ENCODE measurements around the gene ABCB11.
A peak's percentile ranks its signal among the peaks of the same experiment; 100 is the strongest.
"Not testable (repeated sequence)": the region's sequence is repeated elsewhere in the genome, so short reads cannot be mapped to it uniquely, and the experiment has no call there.

The ABCB11 gene

DNA sequence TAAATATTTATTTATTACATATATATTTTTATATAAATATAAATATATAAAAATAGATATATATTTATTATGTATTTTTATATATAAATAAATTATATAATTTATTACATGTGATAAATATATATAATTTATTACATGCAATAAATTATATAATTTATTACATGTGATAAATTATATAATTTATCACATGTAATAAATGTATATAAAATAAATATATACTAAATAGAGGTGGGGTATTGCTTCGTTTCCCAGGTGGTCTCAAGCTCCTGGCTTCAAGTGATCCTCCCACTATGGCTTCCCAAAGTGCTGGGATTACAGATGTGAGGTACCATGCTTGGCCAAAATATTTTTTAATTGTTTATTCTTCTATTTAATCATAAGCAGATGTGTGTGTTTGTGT, 133.7 kb downstream of the ABCB11 start:
- Histone ChIP-seq H3K36me3 (ENCODE audit: control insufficient read depth in 1 of 2, insufficient read depth in 2 of 2, low read length in 2 of 2) (no peaks in the 10 kb centered on the region), H3K4me3 (ENCODE audit: low read depth in 1 of 2, low read length in 2 of 2) (no peak overlapping the region), H3K9ac (ENCODE audit: low read depth in 1 of 2, low read length in 2 of 2) (no peak overlapping the region), H3K27me3 (ENCODE audit: control insufficient read depth in 1 of 2, insufficient read depth in 2 of 2, low read length in 2 of 2) (no peaks in the 10 kb centered on the region), H3K27ac (ENCODE audit: low read depth, low read length) (no peak overlapping the region), H3K4me1 (ENCODE audit: control insufficient read depth in 1 of 2, insufficient read depth in 2 of 2, low read length in 2 of 2) (no peaks in the 10 kb centered on the region), H3K9me3 (ENCODE audit: control insufficient read depth in 1 of 2, low read length in 2 of 2) (no peaks in the 10 kb centered on the region)

DNA sequence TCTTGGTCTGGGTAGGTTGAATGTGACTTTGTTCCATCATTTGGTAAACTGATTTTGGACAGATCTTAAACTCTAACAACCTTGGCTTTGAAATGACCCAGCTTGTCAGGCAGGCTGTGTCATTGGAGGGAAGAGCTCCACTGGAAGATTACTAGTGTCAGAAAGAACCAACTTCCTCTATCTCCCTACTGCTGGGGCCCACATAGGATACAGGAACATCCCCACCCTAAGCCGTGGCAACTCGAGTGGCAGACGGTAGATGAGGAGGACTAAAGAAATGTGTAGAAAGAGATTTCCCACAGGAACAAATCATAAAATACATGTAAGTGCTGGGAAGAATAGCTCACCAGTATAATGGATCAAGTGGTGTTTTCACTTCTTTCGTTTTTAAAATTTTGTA, 134.3 kb downstream of the ABCB11 start:
- Histone ChIP-seq H3K9me3 (ENCODE audit: control insufficient read depth in 1 of 2, low read length in 2 of 2) (no peaks in the 10 kb centered on the region), H3K27ac (ENCODE audit: low read depth, low read length) (no peak overlapping the region), H3K4me3 (ENCODE audit: low read depth in 1 of 2, low read length in 2 of 2) (no peak overlapping the region), H3K36me3 (ENCODE audit: control insufficient read depth in 1 of 2, insufficient read depth in 2 of 2, low read length in 2 of 2) (no peaks in the 10 kb centered on the region), H3K27me3 (ENCODE audit: control insufficient read depth in 1 of 2, insufficient read depth in 2 of 2, low read length in 2 of 2) (no peaks in the 10 kb centered on the region), H3K4me1 (ENCODE audit: control insufficient read depth in 1 of 2, insufficient read depth in 2 of 2, low read length in 2 of 2) (no peaks in the 10 kb centered on the region), H3K9ac (ENCODE audit: low read depth in 1 of 2, low read length in 2 of 2) (no peak overlapping the region)

DNA sequence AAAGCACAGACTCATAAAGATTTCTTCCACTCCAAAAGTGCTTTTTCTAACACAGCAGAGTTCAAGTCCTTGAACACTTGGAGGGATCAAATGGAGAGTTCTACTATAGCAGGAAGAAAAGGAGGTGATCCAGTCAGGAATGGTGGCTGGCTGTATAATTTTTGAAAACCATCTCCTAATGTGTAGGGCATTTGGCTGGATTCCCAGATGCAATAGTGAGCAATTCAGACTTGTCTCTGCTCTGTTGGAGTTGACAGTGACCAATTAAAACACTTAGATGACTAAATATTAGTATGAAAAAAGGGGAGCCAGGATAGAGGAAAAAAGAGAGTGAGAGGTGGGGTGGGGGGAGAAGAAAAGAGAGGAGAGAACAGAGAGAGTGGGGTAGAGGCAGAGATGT, 135.4 kb downstream of the ABCB11 start:
- Histone ChIP-seq H3K9me3 (ENCODE audit: control insufficient read depth in 1 of 2, low read length in 2 of 2) (no peaks in the 10 kb centered on the region), H3K27ac (ENCODE audit: low read depth, low read length) (no peak overlapping the region), H3K36me3 (ENCODE audit: control insufficient read depth in 1 of 2, insufficient read depth in 2 of 2, low read length in 2 of 2) (no peaks in the 10 kb centered on the region), H3K4me3 (ENCODE audit: low read depth in 1 of 2, low read length in 2 of 2) (no peak overlapping the region), H3K27me3 (ENCODE audit: control insufficient read depth in 1 of 2, insufficient read depth in 2 of 2, low read length in 2 of 2) (no peaks in the 10 kb centered on the region), H3K4me1 (ENCODE audit: control insufficient read depth in 1 of 2, insufficient read depth in 2 of 2, low read length in 2 of 2) (peaks cover 0 to 1% of the 10 kb centered on the region in 2 donors), H3K9ac (ENCODE audit: low read depth in 1 of 2, low read length in 2 of 2) (no peak overlapping the region)

DNA sequence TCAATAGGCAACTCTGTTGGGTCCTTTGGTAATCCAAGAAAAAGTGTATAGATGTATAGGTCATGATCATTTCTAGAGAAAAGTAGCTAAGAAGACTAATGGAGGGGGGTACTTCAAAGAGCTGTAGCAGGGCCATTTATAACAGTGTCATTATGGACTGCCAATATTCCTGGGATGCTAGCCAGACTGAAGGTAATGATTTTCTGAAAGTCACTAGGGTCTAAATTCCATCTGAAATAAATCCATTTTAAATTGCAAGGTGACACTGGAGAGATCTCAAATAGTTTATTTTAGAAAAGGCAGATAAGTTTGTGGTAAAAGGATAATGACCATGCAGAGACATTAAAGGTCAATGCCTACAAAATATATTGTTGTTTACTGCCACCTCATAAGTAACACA, 136.4 kb downstream of the ABCB11 start:
- no peak overlapping the region for H3K27ac ChIP-seq (ENCODE audit: low read depth, low read length)
- peaks cover 5 to 9% of the 10 kb centered on the region in 2 donors for H3K4me1 ChIP-seq (ENCODE audit: control insufficient read depth in 1 of 2, insufficient read depth in 2 of 2, low read length in 2 of 2)
- no peak overlapping the region for H3K9ac ChIP-seq (ENCODE audit: low read depth in 1 of 2, low read length in 2 of 2)
- H3K36me3 ChIP-seq (ENCODE audit: control insufficient read depth in 1 of 2, insufficient read depth in 2 of 2, low read length in 2 of 2), result no peaks in the 10 kb centered on the region
- no peak overlapping the region for H3K4me3 ChIP-seq (ENCODE audit: low read depth in 1 of 2, low read length in 2 of 2)
- H3K9me3 ChIP-seq (ENCODE audit: control insufficient read depth in 1 of 2, low read length in 2 of 2), result no peaks in the 10 kb centered on the region
- no peaks in the 10 kb centered on the region for H3K27me3 ChIP-seq (ENCODE audit: control insufficient read depth in 1 of 2, insufficient read depth in 2 of 2, low read length in 2 of 2)

DNA sequence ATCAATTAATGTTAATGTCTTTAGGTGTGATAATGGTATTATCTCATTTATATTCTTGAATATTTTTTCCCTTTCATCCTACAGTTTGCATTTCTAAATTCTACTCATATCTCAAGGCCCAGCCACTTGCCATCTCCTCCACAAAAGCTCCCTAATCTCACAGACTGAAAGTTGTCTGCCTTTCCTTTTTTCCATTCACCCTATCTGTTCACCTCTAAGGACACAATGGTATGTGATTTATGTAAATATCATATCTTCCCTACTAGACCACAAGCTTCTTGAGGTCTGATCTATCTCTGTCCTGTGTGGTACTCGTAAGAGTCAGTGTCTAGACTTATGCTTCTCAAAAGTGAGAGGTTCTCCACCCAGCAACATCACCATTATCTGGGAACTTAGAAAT, 137.0 kb downstream of the ABCB11 start:
- Histone ChIP-seq H3K36me3 (ENCODE audit: control insufficient read depth in 1 of 2, insufficient read depth in 2 of 2, low read length in 2 of 2) (no peaks in the 10 kb centered on the region), H3K9ac (ENCODE audit: low read depth in 1 of 2, low read length in 2 of 2) (no peak overlapping the region), H3K4me3 (ENCODE audit: low read depth in 1 of 2, low read length in 2 of 2) (no peak overlapping the region), H3K4me1 (ENCODE audit: control insufficient read depth in 1 of 2, insufficient read depth in 2 of 2, low read length in 2 of 2) (peaks cover 9 to 13% of the 10 kb centered on the region in 2 donors), H3K27ac (ENCODE audit: low read depth, low read length) (no peak overlapping the region), H3K27me3 (ENCODE audit: control insufficient read depth in 1 of 2, insufficient read depth in 2 of 2, low read length in 2 of 2) (no peaks in the 10 kb centered on the region), H3K9me3 (ENCODE audit: control insufficient read depth in 1 of 2, low read length in 2 of 2) (no peaks in the 10 kb centered on the region)

DNA sequence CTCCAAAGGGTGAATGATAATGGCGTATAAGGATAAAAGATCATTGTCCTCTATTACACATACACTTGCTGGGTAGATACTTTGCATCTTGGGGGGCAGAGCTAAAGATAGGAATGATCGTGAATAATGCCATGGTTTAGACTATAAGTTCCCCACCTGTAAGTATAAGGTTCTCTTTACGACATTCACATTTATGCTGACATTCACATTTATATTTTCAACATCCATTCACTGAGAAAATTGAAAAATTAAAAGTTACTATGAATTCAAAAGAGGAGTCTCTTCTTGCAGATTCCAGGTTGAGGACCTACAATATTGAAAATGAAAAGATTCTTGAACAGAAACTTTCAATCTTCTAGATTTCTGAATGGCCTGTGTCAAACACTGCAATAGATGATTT, 138.8 kb downstream of the ABCB11 start:
- peaks cover 9 to 13% of the 10 kb centered on the region in 2 donors for H3K4me1 ChIP-seq (ENCODE audit: control insufficient read depth in 1 of 2, insufficient read depth in 2 of 2, low read length in 2 of 2)
- no peak overlapping the region for H3K4me3 ChIP-seq (ENCODE audit: low read depth in 1 of 2, low read length in 2 of 2)
- no peaks in the 10 kb centered on the region for H3K36me3 ChIP-seq (ENCODE audit: control insufficient read depth in 1 of 2, insufficient read depth in 2 of 2, low read length in 2 of 2)
- H3K27me3 ChIP-seq (ENCODE audit: control insufficient read depth in 1 of 2, insufficient read depth in 2 of 2, low read length in 2 of 2), result no peaks in the 10 kb centered on the region
- H3K9ac ChIP-seq (ENCODE audit: low read depth in 1 of 2, low read length in 2 of 2), result no peak overlapping the region
- no peaks in the 10 kb centered on the region for H3K9me3 ChIP-seq (ENCODE audit: control insufficient read depth in 1 of 2, low read length in 2 of 2)
- no peak overlapping the region for H3K27ac ChIP-seq (ENCODE audit: low read depth, low read length)

DNA sequence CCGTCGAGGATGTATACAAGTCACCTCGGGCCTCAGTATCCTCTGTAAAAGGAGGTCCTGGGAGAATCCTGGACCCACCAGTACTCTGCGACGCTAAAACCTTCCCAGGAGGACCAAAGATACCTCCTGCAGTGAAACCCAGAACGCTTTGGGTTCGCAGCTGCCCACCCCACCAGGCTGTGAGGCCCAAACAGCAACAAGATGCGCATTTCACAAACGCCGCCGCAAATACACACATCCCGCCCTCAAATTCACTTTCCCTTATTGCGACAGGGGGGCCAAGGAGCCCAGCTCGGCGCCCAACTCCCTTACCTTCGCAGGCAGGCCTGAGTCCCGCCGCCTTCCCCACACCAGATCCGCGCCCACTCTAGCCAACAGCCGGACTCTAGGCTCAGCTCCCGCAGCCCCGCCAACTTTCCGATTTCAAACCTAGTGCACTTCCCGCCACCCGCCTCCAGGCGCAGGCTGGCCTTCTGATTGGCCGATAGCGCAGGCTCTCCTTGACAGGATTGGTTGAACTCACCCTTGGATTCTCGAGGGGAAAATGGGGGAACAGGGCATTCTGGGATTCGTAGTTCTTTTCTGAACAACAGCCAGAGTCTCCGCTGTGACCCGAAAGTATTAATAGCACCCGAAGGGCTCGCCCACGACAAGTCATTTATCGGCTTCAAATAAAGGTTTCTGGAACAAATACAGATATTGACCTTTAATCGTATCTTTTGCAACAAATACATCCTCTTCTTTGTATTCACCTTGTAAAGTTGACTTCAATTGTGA, 140.9 kb downstream of the ABCB11 start, which contains the start of gene SPC25:
SPC25 (minus strand) TSS at position 425 of the 777 bp plus-strand sequence. CDS start 911 bp downstream, outside the sequence.
- peak within 1 kb of the TSS; percentile 47 to 65 for H3K9ac ChIP-seq (ENCODE audit: low read depth in 1 of 2, low read length in 2 of 2)
- no peaks in the 10 kb centered on the region for H3K27me3 ChIP-seq (ENCODE audit: control insufficient read depth in 1 of 2, insufficient read depth in 2 of 2, low read length in 2 of 2)
- no peaks in the 10 kb centered on the region for H3K9me3 ChIP-seq (ENCODE audit: control insufficient read depth in 1 of 2, low read length in 2 of 2)
- no peak within 1 kb of the TSS for H3K27ac ChIP-seq (ENCODE audit: low read depth, low read length)
- no peaks in the 10 kb centered on the region for H3K36me3 ChIP-seq (ENCODE audit: control insufficient read depth in 1 of 2, insufficient read depth in 2 of 2, low read length in 2 of 2)
- H3K4me1 ChIP-seq (ENCODE audit: control insufficient read depth in 1 of 2, insufficient read depth in 2 of 2, low read length in 2 of 2), result peaks cover 9 to 13% of the 10 kb centered on the region in 2 donors
- peak within 1 kb of the TSS; percentile 84 to 91 for H3K4me3 ChIP-seq (ENCODE audit: low read depth in 1 of 2, low read length in 2 of 2)

DNA sequence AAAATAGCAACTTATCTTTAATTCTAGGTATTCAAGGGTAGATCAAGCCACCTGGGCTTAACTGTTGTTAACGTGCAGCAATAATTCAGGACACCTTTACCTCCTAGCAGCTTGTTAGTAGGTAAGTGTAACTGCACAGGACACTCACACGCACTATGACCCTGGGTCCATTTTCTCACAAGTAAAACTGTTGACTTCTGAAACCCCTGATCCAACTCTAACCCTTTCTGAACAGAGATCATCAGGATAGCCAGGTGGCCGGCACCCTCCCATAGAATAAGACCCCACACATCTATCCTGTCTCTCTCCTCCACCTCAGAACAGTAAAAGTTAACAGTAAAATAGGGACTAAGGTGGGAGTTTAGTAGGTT, 141.5 kb downstream of the ABCB11 start:
- no peaks in the 10 kb centered on the region for H3K27me3 ChIP-seq (ENCODE audit: control insufficient read depth in 1 of 2, insufficient read depth in 2 of 2, low read length in 2 of 2)
- peaks cover 9 to 13% of the 10 kb centered on the region in 2 donors for H3K4me1 ChIP-seq (ENCODE audit: control insufficient read depth in 1 of 2, insufficient read depth in 2 of 2, low read length in 2 of 2)
- H3K9ac ChIP-seq (ENCODE audit: low read depth in 1 of 2, low read length in 2 of 2), result peak overlapping the region; percentile 47 to 65
- no peaks in the 10 kb centered on the region for H3K9me3 ChIP-seq (ENCODE audit: control insufficient read depth in 1 of 2, low read length in 2 of 2)
- no peaks in the 10 kb centered on the region for H3K36me3 ChIP-seq (ENCODE audit: control insufficient read depth in 1 of 2, insufficient read depth in 2 of 2, low read length in 2 of 2)
- peak overlapping the region; percentile 84 to 91 for H3K4me3 ChIP-seq (ENCODE audit: low read depth in 1 of 2, low read length in 2 of 2)
- H3K27ac ChIP-seq (ENCODE audit: low read depth, low read length), result no peak overlapping the region

DNA sequence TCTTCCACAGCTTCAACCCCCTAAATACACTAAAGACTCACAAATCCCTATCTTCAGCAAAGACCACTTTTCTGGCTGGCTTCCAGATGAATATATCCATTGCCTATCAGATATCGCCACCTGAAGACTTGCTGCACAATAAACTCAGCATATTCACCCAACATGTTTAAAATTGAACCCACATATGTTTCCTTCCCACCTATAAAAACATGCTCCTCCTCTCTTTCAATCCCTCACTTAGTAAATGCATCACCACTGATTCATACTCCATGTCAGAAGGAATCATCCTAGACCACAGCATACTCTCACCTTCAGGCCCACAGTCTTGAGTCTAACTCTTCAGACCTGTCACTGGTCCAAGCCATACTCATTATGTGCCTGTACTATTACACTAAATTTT, 146.1 kb downstream of the ABCB11 start:
- Histone ChIP-seq H3K27me3 (ENCODE audit: control insufficient read depth in 1 of 2, insufficient read depth in 2 of 2, low read length in 2 of 2) (no peaks in the 10 kb centered on the region), H3K9me3 (ENCODE audit: control insufficient read depth in 1 of 2, low read length in 2 of 2) (no peaks in the 10 kb centered on the region), H3K9ac (ENCODE audit: low read depth in 1 of 2, low read length in 2 of 2) (no peak overlapping the region), H3K27ac (ENCODE audit: low read depth, low read length) (no peak overlapping the region), H3K36me3 (ENCODE audit: control insufficient read depth in 1 of 2, insufficient read depth in 2 of 2, low read length in 2 of 2) (no peaks in the 10 kb centered on the region), H3K4me1 (ENCODE audit: control insufficient read depth in 1 of 2, insufficient read depth in 2 of 2, low read length in 2 of 2) (peaks cover 7 to 11% of the 10 kb centered on the region in 2 donors), H3K4me3 (ENCODE audit: low read depth in 1 of 2, low read length in 2 of 2) (no peak overlapping the region)

DNA sequence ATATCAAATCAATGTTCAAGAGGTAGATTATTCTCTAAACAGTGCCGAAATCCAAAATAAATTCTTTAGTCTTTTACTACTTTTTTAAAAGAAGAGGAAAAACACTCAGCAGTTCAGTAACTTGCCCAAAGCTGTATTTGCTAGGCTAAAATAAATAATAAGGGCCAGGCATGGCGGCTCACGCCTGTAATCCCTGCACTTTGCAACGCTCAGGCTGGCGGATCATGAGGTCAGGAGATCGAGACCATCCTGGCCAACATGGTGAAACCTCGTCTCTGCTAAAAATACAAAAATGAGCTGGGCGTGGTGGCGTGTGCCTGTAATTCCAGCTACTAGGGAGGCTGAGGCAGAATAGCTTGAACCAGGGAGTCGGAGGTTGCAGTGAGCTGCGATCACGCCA, 149.0 kb downstream of the ABCB11 start:
- H3K27me3 ChIP-seq (ENCODE audit: control insufficient read depth in 1 of 2, insufficient read depth in 2 of 2, low read length in 2 of 2); H3K4me1 ChIP-seq (ENCODE audit: control insufficient read depth in 1 of 2, insufficient read depth in 2 of 2, low read length in 2 of 2); H3K9ac ChIP-seq (ENCODE audit: low read depth in 1 of 2, low read length in 2 of 2); H3K4me3 ChIP-seq (ENCODE audit: low read depth in 1 of 2, low read length in 2 of 2); H3K27ac ChIP-seq (ENCODE audit: low read depth, low read length); H3K9me3 ChIP-seq (ENCODE audit: control insufficient read depth in 1 of 2, low read length in 2 of 2); H3K36me3 ChIP-seq (ENCODE audit: control insufficient read depth in 1 of 2, insufficient read depth in 2 of 2, low read length in 2 of 2): not testable (repeated sequence)

All from duodenal mucosa (tissue), 2 donors.